ACC112 (cell line): ENCODE results near the gene SPACA5.
A peak's percentile ranks its signal among the peaks of the same experiment; 100 is the strongest.
"Not testable (repeated sequence)": the region's sequence is repeated elsewhere in the genome, so short reads cannot be mapped to it uniquely, and the experiment has no call there.

ENCODE experiments used
- H2AFZ ChIP-seq: fragments of 200-600 bp; sonication (generic); one replicate; pipeline ENCODE4 v1.6.0; 2017; ENCODE audit warnings: antibody characterized with exemption, low read length; ENCODE audit not compliant: unreplicated experiment
- H3K27ac ChIP-seq: fragments of 200-600 bp; sonication (generic); 2 replicates; pipeline ENCODE4 v1.5.1; 2014; ENCODE audit warnings: low read depth, mild to moderate bottlenecking, antibody characterized with exemption, low read length, moderate library complexity
- H3K27me3 ChIP-seq: fragments of 200-600 bp; sonication (generic); 2 replicates; pipeline ENCODE4 v1.6.1; 2014; ENCODE audit warnings: mild to moderate bottlenecking, antibody characterized with exemption, low read length, moderate library complexity, mixed read lengths; ENCODE audit not compliant: insufficient read depth
- H3K36me3 ChIP-seq: fragments of 200-600 bp; sonication (generic); 2 replicates; pipeline ENCODE4 v1.6.1; 2016; ENCODE audit warnings: mild to moderate bottlenecking, antibody characterized with exemption, low read length, moderate library complexity, mixed read lengths; ENCODE audit not compliant: insufficient read depth
- H3K4me1 ChIP-seq: fragments of 200-600 bp; sonication (generic); one replicate; pipeline ENCODE4 v1.6.1; 2016; ENCODE audit warnings: low read length, mixed read lengths; ENCODE audit not compliant: insufficient read depth, unreplicated experiment, control insufficient read depth
- H3K4me3 ChIP-seq: fragments of 200-600 bp; sonication (generic); 2 replicates; pipeline ENCODE4 v1.5.1; 2014; ENCODE audit warnings: mild to moderate bottlenecking, low read depth, low read length
- H3K79me2 ChIP-seq: fragments of 200-600 bp; sonication (generic); one replicate; pipeline ENCODE4 v1.6.0; 2016; ENCODE audit warnings: low read length; ENCODE audit not compliant: control insufficient read depth, unreplicated experiment, insufficient read depth

The SPACA5 gene

DNA sequence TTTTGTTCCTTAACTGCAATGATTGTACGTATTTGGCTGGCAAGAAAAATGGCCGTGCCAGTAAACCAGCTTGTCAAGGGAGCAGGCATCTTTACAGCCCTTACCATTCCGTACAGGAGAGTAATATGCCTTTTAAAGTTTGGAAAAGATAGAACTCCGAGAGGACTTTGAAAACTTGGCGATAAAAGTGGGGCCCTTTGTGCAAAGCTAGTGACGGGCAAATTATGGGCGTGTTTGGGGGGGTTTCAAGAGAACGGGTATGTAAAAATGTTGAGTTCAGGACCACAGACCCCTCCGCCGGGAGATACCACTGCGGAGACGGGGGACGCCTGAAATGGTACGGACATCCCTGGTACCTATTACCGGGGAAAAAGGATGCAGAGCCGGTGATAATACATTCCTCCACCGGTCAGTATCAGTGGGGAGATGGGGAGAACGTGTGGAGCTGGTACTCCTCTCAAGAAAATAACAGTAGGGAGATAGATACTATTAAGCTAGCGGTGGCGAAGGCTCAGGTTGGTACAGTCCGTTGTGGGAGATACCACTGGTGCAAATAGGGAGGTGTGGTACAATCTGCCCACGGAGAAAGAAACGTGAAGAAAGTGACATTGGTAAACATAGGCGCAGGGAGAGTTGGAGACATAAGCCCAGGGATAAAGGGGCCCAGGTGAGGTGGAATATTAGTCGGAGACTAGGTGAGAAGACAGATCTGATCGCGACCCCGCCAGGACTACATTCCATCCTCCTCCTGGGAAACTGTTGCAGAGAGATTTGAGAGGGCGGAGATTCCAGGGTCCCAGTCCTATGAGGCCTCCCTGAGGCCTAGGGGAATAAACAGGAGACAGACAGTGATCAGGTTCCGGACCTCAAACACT, 14.5 kb downstream of the SPACA5 start:
- peaks cover 6% of the 10 kb centered on the region for H3K4me1 ChIP-seq

DNA sequence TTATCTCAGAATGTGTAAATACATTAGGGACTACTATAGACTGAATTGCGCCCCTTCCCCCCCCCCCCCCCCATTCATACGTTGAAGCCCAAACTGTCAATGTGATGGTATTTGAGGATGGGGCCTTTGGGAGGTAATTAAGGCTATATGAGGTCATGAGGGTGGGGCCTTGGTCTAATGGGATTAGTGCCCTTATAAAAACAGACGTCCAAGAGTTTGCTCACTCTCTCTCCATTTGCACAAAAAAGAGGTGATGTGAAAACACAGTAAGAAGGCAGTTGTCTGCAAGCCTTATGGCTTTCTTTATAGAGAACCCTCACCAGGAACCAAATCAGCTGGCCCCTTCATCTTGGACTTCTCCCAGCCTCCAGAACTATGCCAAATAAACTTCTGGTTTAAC, 15.3 kb downstream of the SPACA5 start:
- Histone ChIP-seq H3K4me3 (peak overlapping the region; percentile 83; the same call in 1 of the 2 replicates), H3K4me1 (peaks cover 6% of the 10 kb centered on the region), H3K36me3 (no peaks in the 10 kb centered on the region), H3K27ac (no peak overlapping the region), H3K27me3 (no peaks in the 10 kb centered on the region), H3K79me2 (no peaks in the 10 kb centered on the region), H2AFZ (no peak overlapping the region)

More for the DNA sequence above, 14.5 kb downstream of the SPACA5 start:
- H3K4me3 ChIP-seq, result peak overlapping the region; percentile 83
- H3K27ac ChIP-seq, result peak overlapping the region; percentile 85
- H3K79me2 ChIP-seq, result no peaks in the 10 kb centered on the region
- no peaks in the 10 kb centered on the region for H3K27me3 ChIP-seq
- peak overlapping the region; percentile 88 for H2AFZ ChIP-seq
- no peaks in the 10 kb centered on the region for H3K36me3 ChIP-seq

DNA sequence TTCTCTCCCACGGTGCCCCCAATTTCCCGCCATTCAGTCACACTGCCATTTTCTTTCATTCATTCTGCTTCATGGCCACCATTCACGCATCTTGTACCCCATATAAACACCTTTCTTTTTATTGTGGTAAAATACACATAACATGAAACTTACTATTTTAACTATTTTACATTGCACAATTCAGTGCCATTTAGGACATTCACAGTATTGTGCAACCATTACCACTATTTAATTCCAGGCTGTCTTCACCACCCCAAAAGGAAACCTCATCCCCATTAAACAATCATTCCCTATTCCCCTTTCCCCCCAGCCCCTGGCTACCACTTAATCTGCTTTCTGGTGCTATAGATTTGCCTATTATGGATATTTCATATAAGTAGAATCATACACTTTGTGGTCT, 15.9 kb downstream of the SPACA5 start:
- no peaks in the 10 kb centered on the region for H3K79me2 ChIP-seq
- no peak overlapping the region for H3K4me3 ChIP-seq
- H3K36me3 ChIP-seq, result no peaks in the 10 kb centered on the region
- no peak overlapping the region for H2AFZ ChIP-seq
- peaks cover 6% of the 10 kb centered on the region for H3K4me1 ChIP-seq
- H3K27ac ChIP-seq, result no peak overlapping the region
- no peaks in the 10 kb centered on the region for H3K27me3 ChIP-seq

DNA sequence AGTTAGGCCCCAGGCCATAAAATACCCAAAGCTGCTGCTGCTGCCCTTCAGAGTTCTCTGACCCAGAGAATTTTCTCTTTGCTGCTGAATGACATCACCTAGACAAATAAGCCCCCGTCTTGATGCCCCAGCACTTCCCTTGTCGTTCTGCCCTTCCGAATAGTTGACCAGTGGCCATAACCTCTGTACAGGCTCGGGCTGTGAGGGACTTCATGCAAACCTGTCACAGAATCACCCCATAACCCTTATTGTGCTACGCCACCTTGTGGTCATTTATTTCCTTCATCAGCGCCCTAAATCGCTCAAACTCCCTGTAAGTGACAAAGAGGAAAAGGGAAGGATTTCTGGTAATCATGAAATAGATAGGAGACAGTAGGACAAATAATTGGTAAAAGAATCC, 18.8 kb downstream of the SPACA5 start:
- H3K79me2 ChIP-seq, result no peaks in the 10 kb centered on the region
- H2AFZ ChIP-seq, result no peak overlapping the region
- peaks cover 6% of the 10 kb centered on the region for H3K4me1 ChIP-seq
- no peak overlapping the region for H3K27ac ChIP-seq
- no peak overlapping the region for H3K4me3 ChIP-seq
- H3K36me3 ChIP-seq, result no peaks in the 10 kb centered on the region
- H3K27me3 ChIP-seq, result no peaks in the 10 kb centered on the region

DNA sequence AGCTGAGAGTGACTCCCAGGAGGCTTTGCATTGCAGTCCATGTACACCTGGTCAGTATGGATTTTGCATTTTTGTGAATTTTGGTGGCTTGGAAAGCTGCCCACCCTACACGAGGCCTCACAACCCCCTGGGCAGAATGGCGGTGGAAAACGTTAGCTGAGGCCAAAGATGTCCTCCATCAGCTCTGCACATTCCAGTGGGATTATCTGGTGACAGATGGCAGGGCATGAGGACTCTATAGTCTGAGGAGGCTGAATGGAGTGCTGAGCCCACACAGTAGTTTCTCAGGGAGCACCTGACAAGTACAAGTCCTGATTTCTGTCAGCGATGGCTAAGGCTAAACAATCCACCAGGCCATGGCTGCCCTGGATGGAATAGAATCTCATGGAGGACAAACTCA, 20.8 kb downstream of the SPACA5 start:
- not testable (repeated sequence) for H3K27me3 ChIP-seq, H3K4me1 ChIP-seq, H3K79me2 ChIP-seq

DNA sequence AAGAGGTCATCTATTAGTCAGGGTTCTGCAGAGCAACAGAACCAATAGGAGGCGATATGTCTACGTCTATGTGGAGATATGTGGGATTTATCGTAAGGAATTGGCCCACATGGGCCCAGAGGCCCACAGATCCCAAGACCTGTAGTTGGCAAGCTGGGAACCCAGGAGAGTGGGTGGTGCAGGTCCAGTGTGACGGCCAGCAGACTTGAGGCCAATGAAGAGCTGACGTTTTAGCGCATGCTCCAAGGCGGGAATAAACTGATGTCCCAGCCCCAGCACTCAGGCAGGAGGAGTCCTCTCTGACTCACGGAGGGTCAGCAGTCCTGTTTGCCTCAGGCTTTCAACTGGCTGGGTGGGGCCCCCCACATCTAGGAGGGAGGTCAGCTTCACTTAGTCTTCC, 21.3 kb downstream of the SPACA5 start:
- no peaks in the 10 kb centered on the region for H3K79me2 ChIP-seq
- H3K4me3 ChIP-seq, result no peak overlapping the region
- no peak overlapping the region for H3K27ac ChIP-seq
- H3K4me1 ChIP-seq, result no peaks in the 10 kb centered on the region
- no peak overlapping the region for H2AFZ ChIP-seq
- H3K36me3 ChIP-seq, result no peaks in the 10 kb centered on the region
- no peaks in the 10 kb centered on the region for H3K27me3 ChIP-seq

More for the DNA sequence above, 20.8 kb downstream of the SPACA5 start:
- not testable (repeated sequence) for H3K36me3 ChIP-seq, H3K4me3 ChIP-seq, H3K27ac ChIP-seq, H2AFZ ChIP-seq

DNA sequence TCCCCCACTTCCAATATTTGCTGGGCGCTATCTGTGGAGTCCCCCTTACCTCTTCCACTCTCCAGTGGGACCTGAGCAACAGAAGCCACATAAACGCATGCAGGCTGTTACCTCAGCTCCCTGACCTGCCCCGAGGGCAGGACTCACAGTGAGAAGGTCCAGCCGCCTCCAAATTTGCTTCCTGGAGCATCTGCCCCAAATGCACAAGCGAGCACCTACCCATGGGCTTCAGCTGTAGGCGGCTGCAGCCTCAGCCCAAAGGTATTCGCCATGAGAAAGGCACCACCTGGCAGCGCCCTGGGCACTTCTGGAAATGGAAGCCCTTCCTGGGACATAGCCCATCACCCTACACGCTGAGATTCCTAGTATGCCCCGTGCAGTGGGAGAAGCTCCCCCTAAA, 23.4 kb downstream of the SPACA5 start:
- Histone ChIP-seq H3K79me2 (no peaks in the 10 kb centered on the region), H2AFZ (no peak overlapping the region), H3K27me3 (no peaks in the 10 kb centered on the region), H3K4me1 (no peaks in the 10 kb centered on the region), H3K27ac (no peak overlapping the region), H3K36me3 (no peaks in the 10 kb centered on the region), H3K4me3 (no peak overlapping the region)

DNA sequence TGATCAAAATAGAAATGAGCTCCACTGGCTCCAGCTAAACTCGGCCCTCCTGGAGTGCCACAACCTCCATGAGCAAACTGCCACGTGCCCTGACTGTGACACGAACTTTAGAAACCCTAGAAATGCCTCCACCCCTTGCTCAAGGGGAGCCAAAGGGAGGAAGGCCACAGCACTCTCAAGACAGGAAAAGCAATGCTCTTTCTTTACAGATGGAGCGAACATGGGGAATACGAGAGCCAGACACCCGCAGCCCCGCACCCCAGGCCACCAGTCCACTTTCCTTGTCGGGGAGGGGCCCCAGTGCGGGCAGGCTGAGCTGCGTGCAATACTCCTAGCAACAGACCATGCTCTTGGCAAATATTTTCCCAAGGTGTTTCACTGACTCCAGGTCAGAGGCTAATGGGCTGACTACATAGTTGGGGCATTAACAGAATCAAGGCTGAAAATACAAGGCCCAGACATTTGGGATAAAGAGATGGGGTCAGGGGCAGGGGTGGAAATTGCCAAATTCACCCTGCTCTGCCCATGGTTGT, 23.9 kb downstream of the SPACA5 start:
- H3K27me3 ChIP-seq, H3K36me3 ChIP-seq, H3K4me1 ChIP-seq, H3K27ac ChIP-seq, H2AFZ ChIP-seq, H3K4me3 ChIP-seq, H3K79me2 ChIP-seq: not testable (repeated sequence)

DNA sequence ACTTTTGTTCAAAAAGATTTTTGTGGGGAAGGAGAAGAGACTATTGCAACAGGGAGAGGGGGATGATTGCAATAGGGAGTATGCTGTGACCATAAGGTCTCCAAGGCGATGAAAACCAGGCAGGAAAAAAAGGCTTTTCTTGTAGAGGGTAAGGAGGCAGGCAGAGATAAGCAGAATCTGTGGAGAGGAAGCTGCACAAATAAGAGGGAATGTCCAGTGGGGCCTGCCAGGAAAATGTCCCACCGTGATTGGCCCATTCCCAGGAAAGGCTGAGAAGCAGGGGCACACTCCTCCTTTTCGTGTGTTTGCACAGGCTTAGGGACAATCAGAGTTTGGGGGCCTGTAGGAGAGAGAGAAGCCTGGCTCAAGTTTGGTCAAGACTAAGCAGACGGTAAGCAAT, 29.1 kb downstream of the SPACA5 start:
- H3K27me3 ChIP-seq, result no peaks in the 10 kb centered on the region
- H3K4me1 ChIP-seq, result no peaks in the 10 kb centered on the region
- H3K36me3 ChIP-seq, result no peaks in the 10 kb centered on the region
- no peak overlapping the region for H2AFZ ChIP-seq
- H3K27ac ChIP-seq, result no peak overlapping the region
- no peak overlapping the region for H3K4me3 ChIP-seq
- no peaks in the 10 kb centered on the region for H3K79me2 ChIP-seq

DNA sequence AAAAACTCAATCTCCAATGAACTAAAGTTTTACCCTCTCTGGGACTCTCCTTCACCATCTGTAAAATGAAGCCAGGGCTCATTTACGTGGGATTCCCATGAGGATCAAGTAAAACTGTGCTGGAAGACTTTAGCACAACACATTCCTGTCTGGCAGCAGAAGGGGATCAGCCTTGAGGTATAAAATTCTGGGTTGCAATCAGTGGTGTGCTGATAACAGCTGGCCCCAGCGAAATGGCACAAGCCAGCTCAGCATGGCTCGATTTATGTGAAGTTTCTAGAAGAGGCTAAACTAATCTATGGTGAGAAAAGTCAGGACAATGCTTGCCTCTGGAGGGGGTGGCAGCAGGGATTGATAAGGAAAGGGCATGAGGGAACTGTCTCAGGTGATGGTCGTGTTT, 36.3 kb downstream of the SPACA5 start:
- Histone ChIP-seq H3K36me3 (no peaks in the 10 kb centered on the region), H3K4me3 (no peak overlapping the region), H3K27ac (no peak overlapping the region), H3K4me1 (peaks cover 20% of the 10 kb centered on the region), H2AFZ (no peak overlapping the region), H3K79me2 (no peaks in the 10 kb centered on the region), H3K27me3 (no peaks in the 10 kb centered on the region)
